SK-N-MC (cell line): Measurements from ENCODE around the gene GIGYF2.

ENCODE experiments used
- EZH2 ChIP-seq: fragments of 200-600 bp; sonication (generic); IDR thresholded peaks from one replicate; pipeline ENCODE4 v1.6.1; 2017; ENCODE audit warnings: antibody characterized with exemption
- POLR2AphosphoS5 ChIP-seq: IDR thresholded peaks from 2 replicates; pipeline ENCODE4 v1.6.1; 2012; ENCODE audit warnings: mild to moderate bottlenecking, low read depth, low read length, borderline replicate concordance

- TF ChIP-seq EZH2 (no peak), POLR2AphosphoS5 (no peak)
Measured at GRCh38 chr2:232870766-232871371, 173.7 kb downstream of the GIGYF2 start.
